ELF-1 (cell line): Measurements from ENCODE around the gene PRSS21.
A peak's percentile ranks its signal among the peaks of the same experiment; 100 is the strongest.

ENCODE experiments used
- DNase-seq: peaks from one replicate; pipeline ENCODE4 v3.0.0-alpha.2; 2016; ENCODE audit warnings: low read depth, low spot score

Gene PRSS21

GRCh38 chr16:2867661-2867986, 50.6 kb downstream of the PRSS21 start:
- DNase-seq: no peak

GRCh38 chr16:2867987-2868789, 51.2 kb downstream of the PRSS21 start:
- peak; percentile 98 for DNase-seq
